CD4-positive, CD25-positive, alpha-beta regulatory T cell (primary cell): Measurements from ENCODE around the gene RELT. TPM values are rescaled to one million over a fixed set of nuclear protein-coding genes. Genes with fewer than 3 reads are reported as not detected.

Experiments used
- ATAC-seq, 2 donors: fragments of 150-1000 bp; cut with Tn5 transposase; one replicate each; pipeline ENCODE4 v1.10.0; 2021; ENCODE audit warnings: low read depth in 2 of 2, moderate number of reproducible peaks in 2 of 2, moderate library complexity in 1 of 2
- DNase-seq, 3 donors: peaks; one replicate each; pipeline versions ENCODE4 v3.0.0 to v3.0.0-alpha.2; 2012 to 2022; ENCODE audit warnings: mixed read lengths in 1 of 3
- H3K27ac ChIP-seq: one replicate; pipeline ENCODE4 v1.7.0; 2013; ENCODE audit warnings: mild to moderate bottlenecking, low read length; ENCODE audit not compliant: insufficient read depth, poor library complexity, severe bottlenecking
- H3K27me3 ChIP-seq: one replicate; pipeline ENCODE4 v1.7.0; 2013; ENCODE audit warnings: low read length; ENCODE audit not compliant: control insufficient read depth, insufficient read depth
- H3K36me3 ChIP-seq: one replicate; pipeline ENCODE4 v1.7.0; 2013; ENCODE audit warnings: mild to moderate bottlenecking, low read length, moderate library complexity; ENCODE audit not compliant: control insufficient read depth, insufficient read depth
- H3K4me1 ChIP-seq: 2 replicates; pipeline ENCODE4 v1.7.0; 2013; ENCODE audit warnings: mild to moderate bottlenecking, low read length; ENCODE audit not compliant: insufficient read depth, control insufficient read depth, poor library complexity, severe bottlenecking
- H3K4me3 ChIP-seq: one replicate; pipeline ENCODE4 v1.7.0; 2013; ENCODE audit warnings: low read depth, mild to moderate bottlenecking, low read length, moderate library complexity
- H3K9me3 ChIP-seq, 2 experiments: 1 replicate in 1 of 2; 2 replicates in 1 of 2; pipeline ENCODE4 v1.7.0; 2013; ENCODE audit warnings: low read length in 2 of 2, mild to moderate bottlenecking in 1 of 2, moderate library complexity in 1 of 2; ENCODE audit not compliant: control insufficient read depth in 2 of 2
- H3K27ac Mint-ChIP-seq, 3 donors: one replicate each; pipeline ENCODE4 v1.8.0; 2020 to 2022; ENCODE audit warnings: mild to moderate bottlenecking in 3 of 3, mixed read lengths in 3 of 3, moderate library complexity in 2 of 3
- H3K27me3 Mint-ChIP-seq: one replicate; pipeline ENCODE4 v1.8.0; 2022; ENCODE audit warnings: mild to moderate bottlenecking, mixed read lengths
- H3K36me3 Mint-ChIP-seq: one replicate; pipeline ENCODE4 v1.8.0; 2020; ENCODE audit warnings: mixed read lengths
- H3K4me1 Mint-ChIP-seq, 4 donors: one replicate each; pipeline ENCODE4 v1.8.0; 2020 to 2022; ENCODE audit warnings: mixed read lengths in 4 of 4, mild to moderate bottlenecking in 1 of 4
- H3K4me3 Mint-ChIP-seq, 4 donors: one replicate each; pipeline ENCODE4 v1.8.0; 2020 to 2022; ENCODE audit warnings: mild to moderate bottlenecking in 4 of 4, mixed read lengths in 4 of 4, moderate library complexity in 3 of 4
- H3K9me3 Mint-ChIP-seq, 7 donors: one replicate each; pipeline ENCODE4 v1.8.0; 2020 to 2022; ENCODE audit warnings: mixed read lengths in 7 of 7, mild to moderate bottlenecking in 3 of 7, moderate library complexity in 2 of 7
- polyA plus RNA-seq, 4 donors: library from polyadenylated mRNA; unstranded; fragments of 300-500 nt; fragmentation: Illumina TruSeq; gene quantifications; one replicate each; pipeline ENCODE4 v1.2.3, GENCODE V29; 2021
- total RNA-seq: library from RNA; stranded (reverse); gene quantifications from one replicate; pipeline ENCODE4 v1.2.3, GENCODE V29; 2022

The RELT gene
- total and polyA plus RNA-seq, 5 donors from 2014 or later = 2.0 to 117 (median 3.3) TPM

GRCh38 chr11:73372375-73372993, 3.7 kb upstream of the RELT start:
- no peak overlapping the region for H3K27ac ChIP-seq
- Mint-ChIP-seq H3K9me3 (no peaks in the 10 kb centered on the region), H3K4me3 (peak overlapping the region in 1 of 4 donors; percentile 41), H3K36me3 (no peaks in the 10 kb centered on the region), H3K4me1 (peaks cover 5 to 30% (median 12%) of the 10 kb centered on the region in 4 donors), H3K27ac (peak overlapping the region in 1 of 3 donors; percentile 73), H3K27me3 (no peaks in the 10 kb centered on the region)
- no peak for ATAC-seq
- no peaks in the 10 kb centered on the region for H3K36me3 ChIP-seq
- no peak for DNase-seq
- H3K4me1 ChIP-seq = peaks cover 26% of the 10 kb centered on the region
- H3K4me3 ChIP-seq = no peak overlapping the region
- no peaks in the 10 kb centered on the region for H3K9me3 ChIP-seq
- no peaks in the 10 kb centered on the region for H3K27me3 ChIP-seq

- H3K4me3 Mint-ChIP-seq = peak overlapping the region in 2 of 4 donors; percentile 47 to 49
- Histone ChIP-seq H3K9me3 (no peaks in the 10 kb centered on the region), H3K36me3 (no peaks in the 10 kb centered on the region), H3K4me1 (peaks cover 19% of the 10 kb centered on the region), H3K27me3 (no peaks in the 10 kb centered on the region), H3K4me3 (no peak overlapping the region), H3K27ac (no peak overlapping the region)
- H3K9me3 Mint-ChIP-seq = no peaks in the 10 kb centered on the region
- peak overlapping the region in 1 of 3 donors; percentile 69 for H3K27ac Mint-ChIP-seq
- no peak for ATAC-seq
- H3K36me3 Mint-ChIP-seq = no peaks in the 10 kb centered on the region
- peaks cover 5 to 36% (median 26%) of the 10 kb centered on the region in 4 donors for H3K4me1 Mint-ChIP-seq
- DNase-seq = no peak
- no peaks in the 10 kb centered on the region for H3K27me3 Mint-ChIP-seq
Observed at GRCh38 chr11:73374151-73374550, 2.0 kb upstream of the RELT start.

GRCh38 chr11:73375830-73376159, 404 bp upstream of the RELT start:
- Mint-ChIP-seq H3K9me3 (no peaks in the 10 kb centered on the region), H3K36me3 (no peaks in the 10 kb centered on the region), H3K27ac (peak overlapping the region in 2 of 3 donors; percentile 91 to 92), H3K27me3 (no peaks in the 10 kb centered on the region), H3K4me1 (peaks cover 5 to 45% (median 34%) of the 10 kb centered on the region in 4 donors), H3K4me3 (peak overlapping the region; percentile 86 to 98 (median 91))
- H3K4me3 ChIP-seq = peak overlapping the region; percentile 49
- DNase-seq = no peak
- peaks cover 19% of the 10 kb centered on the region for H3K4me1 ChIP-seq
- no peaks in the 10 kb centered on the region for H3K36me3 ChIP-seq
- no peak for ATAC-seq
- peak overlapping the region; percentile 91 for H3K27ac ChIP-seq
- no peaks in the 10 kb centered on the region for H3K9me3 ChIP-seq
- H3K27me3 ChIP-seq = no peaks in the 10 kb centered on the region

- H3K36me3 ChIP-seq = no peaks in the 10 kb centered on the region
- H3K4me1 ChIP-seq = peaks cover 20% of the 10 kb centered on the region
- no peaks in the 10 kb centered on the region for H3K27me3 ChIP-seq
- peak; percentile 51 to 78 (median 66) for DNase-seq
- Mint-ChIP-seq H3K4me3 (peak overlapping the region; percentile 93 to 98 (median 95)), H3K36me3 (no peaks in the 10 kb centered on the region), H3K4me1 (peaks cover 5 to 51% (median 36%) of the 10 kb centered on the region in 4 donors), H3K27me3 (no peaks in the 10 kb centered on the region), H3K9me3 (no peaks in the 10 kb centered on the region), H3K27ac (peak overlapping the region; percentile 97 to 99 (median 98))
- H3K4me3 ChIP-seq = peak overlapping the region; percentile 67
- H3K27ac ChIP-seq = peak overlapping the region; percentile 91
- peak; percentile 4 to 12 for ATAC-seq
- H3K9me3 ChIP-seq = no peaks in the 10 kb centered on the region
Observed at GRCh38 chr11:73376803-73377629, 817 bp downstream of the RELT start.

GRCh38 chr11:73379189-73379880, 3.1 kb downstream of the RELT start:
- Histone ChIP-seq H3K27me3 (no peaks in the 10 kb centered on the region), H3K4me1 (peaks cover 40% of the 10 kb centered on the region), H3K4me3 (no peak overlapping the region), H3K36me3 (no peaks in the 10 kb centered on the region), H3K27ac (no peak overlapping the region), H3K9me3 (no peaks in the 10 kb centered on the region)
- Mint-ChIP-seq H3K9me3 (no peaks in the 10 kb centered on the region), H3K4me1 (peaks cover 5 to 71% (median 47%) of the 10 kb centered on the region in 4 donors), H3K27ac (peak overlapping the region; percentile 43 to 99 (median 80)), H3K36me3 (no peaks in the 10 kb centered on the region), H3K27me3 (no peaks in the 10 kb centered on the region), H3K4me3 (peak overlapping the region in 3 of 4 donors; percentile 43 to 98 (median 95))
- no peak for ATAC-seq
- DNase-seq = no peak

- peak overlapping the region in 1 of 3 donors; percentile 52 for H3K27ac Mint-ChIP-seq
- no peak overlapping the region for H3K4me3 Mint-ChIP-seq
- H3K4me1 Mint-ChIP-seq = peaks cover 5 to 76% (median 53%) of the 10 kb centered on the region in 4 donors
- H3K36me3 Mint-ChIP-seq = no peaks in the 10 kb centered on the region
- H3K4me3 ChIP-seq = no peak overlapping the region
- H3K27me3 Mint-ChIP-seq = no peaks in the 10 kb centered on the region
- peaks cover 50% of the 10 kb centered on the region for H3K4me1 ChIP-seq
- H3K9me3 ChIP-seq = no peaks in the 10 kb centered on the region
- DNase-seq (no peak), ATAC-seq (no peak)
- H3K27ac ChIP-seq = no peak overlapping the region
- no peaks in the 10 kb centered on the region for H3K27me3 ChIP-seq
- H3K9me3 Mint-ChIP-seq = no peaks in the 10 kb centered on the region
- no peaks in the 10 kb centered on the region for H3K36me3 ChIP-seq
Observed at GRCh38 chr11:73380331-73380730, 4.1 kb downstream of the RELT start.

GRCh38 chr11:73380897-73381410, 4.8 kb downstream of the RELT start:
- Histone ChIP-seq H3K27me3 (no peaks in the 10 kb centered on the region), H3K27ac (no peak overlapping the region), H3K4me3 (no peak overlapping the region), H3K36me3 (no peaks in the 10 kb centered on the region), H3K4me1 (peaks cover 50% of the 10 kb centered on the region), H3K9me3 (no peaks in the 10 kb centered on the region)
- ATAC-seq (no peak), DNase-seq (no peak)
- Mint-ChIP-seq H3K27me3 (no peaks in the 10 kb centered on the region), H3K4me1 (peaks cover 5 to 76% (median 52%) of the 10 kb centered on the region in 4 donors), H3K9me3 (no peaks in the 10 kb centered on the region), H3K36me3 (no peaks in the 10 kb centered on the region), H3K4me3 (no peak overlapping the region), H3K27ac (peak overlapping the region in 2 of 3 donors; percentile 52 to 67)
